ENCODE results near the gene MLLT10. TPM values are rescaled to one million over a fixed set of nuclear protein-coding genes. Genes with fewer than 3 reads are reported as not detected.

MLLT10 gene
- 10 to 100 TPM in 11 of 12 donors, not detected in 1; 26.3 to 48.2 (median 29.8) TPM for polyA plus RNA-seq (ENCODE audit: insufficient read length in 12 of 12)
- long read RNA-seq, donor 1, partial matches to known transcripts: 0 of 2 reads
- long read RNA-seq, donor 1, other reads (novel, unspliced or antisense): 0 of 2 reads
- long read RNA-seq, donor 2, partial matches to known transcripts: 0 of 2 reads
- long read RNA-seq, donor 2, other reads (novel, unspliced or antisense): 0 of 2 reads
- long read RNA-seq, donor 3: 0 reads
- long read RNA-seq, donor 4, partial matches to known transcripts: 13 of 13 reads
- long read RNA-seq, donor 4, other reads (novel, unspliced or antisense): 0 of 13 reads
- long read RNA-seq, donor 5: 0 reads
- long read RNA-seq, donor 6, partial matches to known transcripts: 8 of 12 reads
- long read RNA-seq, donor 6, other reads (novel, unspliced or antisense): 0 of 12 reads
- long read RNA-seq, donor 7: 0 reads
- long read RNA-seq, donor 8, full-length matches to known transcripts: 1 of 1 reads
- long read RNA-seq, donor 8, partial matches to known transcripts: 0 of 1 reads
- long read RNA-seq, donor 8, other reads (novel, unspliced or antisense): 0 of 1 reads
- long read RNA-seq, donor 9, partial matches to known transcripts: 14 of 14 reads
- long read RNA-seq, donor 9, other reads (novel, unspliced or antisense): 0 of 14 reads
- long read RNA-seq, donor 10: 0 reads
- long read RNA-seq, donor 11: 0 reads

DNA sequence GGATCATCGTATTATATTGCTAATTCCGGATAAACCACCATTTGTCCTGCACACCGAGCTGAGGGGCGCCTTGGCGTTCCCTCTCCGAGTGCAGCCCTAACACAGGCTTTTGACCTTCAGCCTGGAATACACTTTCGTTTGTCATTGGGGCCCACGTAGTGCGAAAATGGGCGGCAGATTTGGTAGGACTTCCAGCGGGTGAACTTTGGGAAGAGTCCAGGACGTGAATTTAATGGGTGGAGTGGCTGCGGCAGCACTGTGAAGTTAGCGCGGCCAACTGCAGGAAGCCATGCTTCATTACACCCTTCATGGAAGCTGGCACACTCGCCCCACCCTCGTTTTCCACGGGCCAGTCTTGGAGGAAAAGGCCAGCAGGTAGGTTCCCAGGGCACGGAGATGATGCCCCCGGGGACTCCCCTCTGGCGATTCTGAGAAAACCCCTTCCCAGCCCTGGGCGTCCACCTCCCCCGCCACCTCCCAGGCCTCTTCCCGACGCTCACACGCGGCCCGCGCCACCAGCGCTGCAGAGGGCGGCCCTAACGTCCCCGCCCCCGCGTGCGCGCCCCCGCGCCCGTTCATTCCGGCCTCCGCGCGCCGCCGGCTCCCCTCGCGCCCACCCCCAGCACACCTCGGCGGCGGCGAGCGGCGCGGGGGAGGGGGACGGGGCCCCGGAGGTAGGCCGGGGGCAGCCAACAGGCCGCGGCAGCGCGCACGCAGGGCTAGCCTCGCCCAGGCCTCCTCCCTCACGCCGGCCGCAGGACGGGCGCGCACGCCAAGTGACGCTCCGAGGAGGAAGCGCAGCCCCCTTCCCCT is at the start of gene MLLT10:
Gene MLLT10, plus strand, starts transcription at position 766 of the 813 bp plus-strand sequence. CDS start 413 bp downstream, outside the sequence.
- peak; percentile 95 for DNase-seq

DNA sequence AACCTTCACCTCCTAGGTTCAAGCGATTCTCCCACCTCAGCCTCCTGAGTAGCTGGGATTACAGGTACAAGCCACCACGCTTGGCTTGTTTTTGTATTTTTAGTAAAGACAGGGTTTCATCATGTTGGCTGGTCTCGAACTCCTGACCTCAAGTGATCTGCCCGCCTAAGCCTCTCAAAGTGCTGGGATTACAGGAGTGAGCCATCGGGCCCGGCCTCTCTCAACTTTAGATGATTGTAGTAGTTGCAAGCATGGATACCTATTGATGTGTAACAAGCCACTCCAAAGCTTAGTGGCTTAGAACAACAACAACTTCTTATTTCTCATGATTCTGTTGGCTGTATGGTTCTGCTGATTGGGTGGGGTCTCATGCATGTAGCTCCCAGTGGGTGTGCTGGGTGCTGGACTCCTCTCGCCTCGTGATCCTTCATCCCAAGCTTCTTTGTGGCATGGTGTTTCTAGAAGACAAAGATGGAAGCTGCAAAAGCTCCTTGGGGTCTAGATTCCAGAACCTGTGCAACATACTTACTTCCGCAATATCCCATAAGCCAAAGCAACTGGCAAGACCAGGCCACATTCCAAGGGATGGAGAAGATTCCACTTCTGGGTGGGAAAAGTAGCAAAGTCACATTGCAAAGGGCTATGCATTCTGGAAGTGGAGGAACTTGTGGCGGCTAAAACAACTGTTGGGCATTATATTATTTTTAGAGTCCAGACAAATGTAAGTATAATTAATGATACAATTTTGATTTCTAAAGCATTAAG is 46.4 kb upstream of the MLLT10 start:
- no peak for DNase-seq

DNA sequence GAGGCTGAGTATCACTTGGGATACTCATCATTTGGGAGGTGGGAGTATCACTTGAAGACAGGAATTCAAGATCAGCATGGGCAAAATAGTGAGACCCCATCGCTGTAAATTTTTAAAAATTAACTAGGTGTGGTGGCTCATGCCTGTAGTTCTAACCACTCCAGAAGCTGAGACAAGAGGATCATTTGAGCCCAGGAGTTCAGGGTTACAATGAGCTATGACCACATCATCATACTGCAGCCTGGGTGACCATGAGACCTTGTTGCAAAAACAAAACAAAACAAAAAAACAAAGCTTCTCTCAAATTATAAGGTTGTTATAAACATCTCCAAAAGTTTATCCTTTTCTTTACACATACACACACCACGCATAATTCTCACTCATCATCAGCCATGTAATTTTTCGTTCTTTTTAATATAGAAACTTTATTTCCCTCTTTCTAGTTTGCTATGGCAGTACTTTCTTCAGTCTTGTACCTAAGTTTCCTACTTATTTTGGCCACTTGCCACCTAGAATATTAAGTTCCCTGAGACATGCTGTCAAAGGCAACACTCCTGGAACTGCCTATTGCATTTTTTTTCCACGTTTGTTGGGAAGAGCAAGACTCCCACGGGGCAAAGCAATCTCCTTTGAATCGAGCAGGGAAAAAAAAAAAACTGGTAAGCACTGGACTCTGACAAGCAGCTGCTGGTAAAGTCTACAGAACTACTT is 45.6 kb upstream of the MLLT10 start:
- DNase-seq: no peak

DNA sequence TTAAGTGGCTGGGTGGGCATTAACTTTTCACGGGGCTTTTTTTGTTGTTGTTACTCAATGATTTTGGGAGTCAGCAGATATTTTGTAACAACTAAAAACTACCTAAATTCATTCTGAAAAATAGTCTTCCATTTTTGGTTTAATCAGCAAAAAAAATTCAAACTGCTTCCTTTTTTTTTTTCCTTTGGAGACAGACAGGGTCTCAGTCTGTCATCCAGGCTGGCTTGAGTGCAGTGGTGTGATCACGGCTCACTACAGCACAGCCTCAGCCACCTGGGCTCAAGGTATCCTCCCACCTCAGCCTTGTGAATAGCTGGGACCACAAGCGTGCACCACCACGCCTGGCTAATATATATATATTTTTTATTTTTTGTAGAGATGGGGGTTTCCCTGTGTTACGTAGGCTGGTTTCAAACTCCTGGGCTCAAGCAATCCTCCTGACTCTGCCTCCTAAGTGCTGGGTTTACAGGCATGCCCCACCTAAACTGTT is 45.0 kb upstream of the MLLT10 start:
- no peak for DNase-seq

DNA sequence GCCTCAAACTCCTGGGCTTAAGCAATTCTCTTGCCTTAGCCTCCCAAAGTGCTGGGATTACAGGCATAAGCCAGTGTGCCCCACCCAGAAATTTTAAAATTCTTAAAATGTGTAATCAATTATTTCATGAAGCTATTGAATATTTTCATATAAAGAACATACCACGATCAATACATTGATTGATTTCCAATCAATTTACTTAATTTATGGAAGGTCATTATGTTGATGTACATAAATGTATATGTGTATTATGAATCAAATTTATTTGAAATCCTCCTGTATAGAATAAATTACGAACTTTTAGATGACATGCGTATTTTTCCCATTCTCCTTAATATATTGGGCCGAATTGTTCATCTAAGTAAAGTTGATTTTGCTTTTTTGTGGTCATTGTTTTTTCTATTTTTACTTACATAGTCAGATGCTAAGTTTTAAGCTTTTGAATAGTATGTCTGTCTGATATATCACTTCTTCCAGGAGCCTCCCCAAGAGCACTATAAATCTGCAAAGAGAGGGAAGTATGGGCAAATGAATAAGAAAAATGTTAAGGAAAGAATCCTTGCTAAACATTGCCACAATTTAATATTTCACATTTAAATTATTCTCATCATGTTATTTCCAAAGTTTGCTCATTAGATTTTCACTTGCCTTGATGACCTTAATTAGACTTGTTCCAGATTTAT is 43.9 kb upstream of the MLLT10 start:
- no peak for DNase-seq

DNA sequence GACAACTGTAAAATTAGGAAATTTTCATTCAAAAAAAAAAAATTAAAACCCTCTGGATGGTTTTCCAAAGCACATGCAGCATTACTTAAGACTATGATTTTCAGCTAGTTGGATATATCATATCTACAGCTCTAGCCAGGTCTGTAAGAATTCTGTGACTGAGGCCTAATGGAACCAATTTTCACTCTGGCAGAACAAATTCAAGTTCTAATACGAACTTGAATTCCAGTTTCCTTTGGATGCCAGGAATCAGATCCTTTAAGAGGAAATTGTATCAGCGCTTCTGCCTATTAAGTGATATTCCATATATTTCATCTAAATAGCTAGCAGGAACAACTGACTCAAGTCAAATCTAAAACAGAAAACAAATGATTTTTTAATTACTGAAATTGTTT is 43.3 kb upstream of the MLLT10 start:
- no peak for DNase-seq

DNA sequence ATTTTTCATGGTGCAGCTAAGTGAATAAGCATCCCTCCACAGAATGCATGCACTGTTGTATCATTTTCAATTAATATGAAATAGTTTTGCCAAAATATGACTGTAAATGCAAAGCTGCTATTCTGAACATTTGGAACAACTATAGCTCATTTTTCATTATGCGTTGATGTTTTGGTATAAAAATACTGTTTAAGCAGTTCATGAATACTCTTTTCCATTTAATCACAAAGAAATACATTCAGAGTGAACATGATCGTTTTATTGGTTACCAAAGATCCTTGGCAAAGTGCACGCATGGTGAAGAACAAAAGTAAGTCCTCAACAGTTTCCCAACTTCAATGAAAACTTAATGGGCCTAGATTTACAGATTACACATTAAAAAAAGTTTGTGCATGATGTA is 41.6 kb upstream of the MLLT10 start:
- DNase-seq: peak; percentile 36

DNA sequence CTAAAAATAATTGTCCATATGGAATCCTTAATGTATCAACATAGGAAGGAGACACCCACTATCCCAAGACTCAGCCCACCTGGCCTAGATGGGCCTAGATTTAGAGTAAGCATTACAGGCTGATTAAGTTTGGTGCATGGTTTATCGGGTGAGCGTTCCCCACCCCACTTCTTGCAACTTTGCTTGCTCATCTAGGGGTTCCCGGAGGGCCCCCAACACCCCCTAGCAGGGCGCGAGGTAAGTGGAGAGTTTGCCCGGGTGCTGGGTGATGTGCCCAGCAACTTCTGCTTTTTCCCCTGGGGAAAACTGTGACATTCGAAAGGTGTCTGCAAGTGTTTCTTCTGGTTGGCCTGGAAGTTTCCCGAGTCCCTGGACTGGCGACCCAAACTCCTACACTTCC is 40.2 kb upstream of the MLLT10 start:
- DNase-seq: no peak

DNA sequence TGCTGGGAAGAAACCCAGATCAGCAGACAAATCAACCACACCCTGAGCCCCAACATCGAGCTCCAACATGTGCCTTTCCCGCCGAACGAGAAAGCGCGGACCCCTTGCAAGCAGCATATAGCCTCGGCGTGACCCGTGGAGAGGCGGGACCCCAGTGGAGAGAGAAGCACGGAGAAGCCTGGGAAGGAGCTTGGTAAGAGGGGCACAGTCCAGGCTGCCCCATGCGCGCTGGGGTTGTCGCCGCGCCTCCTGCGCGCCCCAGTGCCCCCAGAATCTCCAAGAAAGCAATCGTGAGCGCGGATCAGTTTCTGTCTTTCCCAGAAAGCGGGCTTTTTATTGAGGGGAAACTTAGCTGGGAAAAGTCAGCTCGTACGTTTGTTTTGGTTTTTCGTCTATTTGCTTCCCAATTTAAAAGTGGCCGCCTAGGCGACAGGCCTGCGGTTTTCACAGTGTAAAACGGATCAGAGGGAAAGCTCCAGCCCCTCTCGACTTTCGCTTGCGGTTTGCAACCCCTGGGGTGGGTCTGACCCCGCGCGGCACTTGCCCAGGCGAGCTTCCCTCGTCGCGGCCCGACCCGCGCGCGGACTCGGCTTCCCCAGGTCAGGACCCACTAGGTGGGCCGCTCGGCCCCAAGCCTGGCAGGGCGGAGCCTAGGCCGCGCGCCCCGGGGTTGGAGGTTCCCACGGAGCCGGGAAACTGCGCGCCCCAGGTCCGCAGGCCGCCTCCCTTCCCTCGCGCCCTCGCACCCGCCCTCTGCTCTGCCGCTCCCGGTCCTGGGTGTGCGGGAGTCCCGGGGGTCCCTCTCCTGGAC is 39.6 kb upstream of the MLLT10 start:
- peak; percentile 57 for DNase-seq

DNA sequence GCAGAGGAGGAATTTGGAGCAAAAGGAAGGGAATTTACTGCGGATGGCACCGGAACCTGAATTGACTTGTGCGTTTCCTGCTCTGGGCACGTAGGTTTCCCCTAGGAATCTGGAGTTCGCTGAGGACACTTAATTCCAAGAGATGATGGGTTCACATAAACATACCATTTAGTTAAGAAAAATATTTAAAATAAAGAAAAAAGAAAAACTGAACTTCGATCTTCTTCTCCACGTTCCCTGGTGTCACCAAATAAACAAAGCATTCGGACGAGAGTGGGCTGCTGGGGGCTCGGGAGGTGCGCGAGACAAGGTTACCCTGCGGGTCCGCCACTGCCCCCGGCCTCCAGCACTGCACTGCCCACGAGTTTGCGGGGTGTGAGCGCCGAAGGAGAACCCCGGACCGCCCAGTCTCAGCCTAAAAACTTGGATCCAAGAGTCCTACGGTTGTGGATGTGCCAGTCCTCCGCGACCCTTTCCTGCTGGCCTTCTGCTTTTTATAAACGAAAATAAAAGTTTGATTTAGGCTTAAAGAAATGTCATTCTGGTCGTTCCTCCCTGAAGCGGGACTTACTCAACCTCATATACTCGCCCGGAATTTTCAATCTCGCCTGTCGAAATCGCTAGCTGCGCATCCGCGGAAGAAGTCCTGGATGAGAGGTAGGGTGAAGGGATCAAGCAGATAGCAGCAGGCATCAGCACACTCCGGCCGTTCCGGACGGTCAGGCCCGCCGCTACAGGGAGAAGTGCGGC is 38.9 kb upstream of the MLLT10 start:
- DNase-seq: peak; percentile 75

DNA sequence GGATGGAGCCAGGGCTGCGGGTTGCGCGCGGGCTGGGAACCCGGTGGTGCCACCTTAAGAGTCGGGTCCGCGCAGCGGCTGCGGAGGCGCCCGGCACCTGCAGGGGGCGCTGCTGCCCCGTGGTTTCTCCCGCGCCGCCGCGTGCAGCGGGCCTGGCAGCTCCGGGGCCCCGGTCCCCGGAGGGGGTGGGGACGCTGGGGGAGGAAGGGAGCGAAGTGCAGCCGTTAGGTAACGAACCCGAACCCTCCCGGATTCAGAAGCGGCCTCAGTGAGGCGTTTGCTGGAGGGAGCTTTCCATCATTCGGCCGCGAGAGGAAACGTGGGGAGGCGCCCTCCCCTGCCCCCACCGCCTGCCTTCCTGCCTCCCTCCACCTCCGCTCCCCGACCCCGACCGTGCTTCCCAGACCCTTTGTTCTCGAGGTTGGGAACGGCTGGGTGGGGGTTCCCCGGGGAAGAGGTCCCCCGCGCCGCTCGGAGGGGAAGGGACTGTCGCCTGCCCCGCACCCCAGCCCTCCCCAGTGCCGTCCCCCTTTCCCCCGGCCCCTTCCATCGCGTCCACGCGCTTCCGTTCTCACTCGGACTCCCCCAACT is 38.2 kb upstream of the MLLT10 start:
- peak; percentile 91 for DNase-seq

DNA sequence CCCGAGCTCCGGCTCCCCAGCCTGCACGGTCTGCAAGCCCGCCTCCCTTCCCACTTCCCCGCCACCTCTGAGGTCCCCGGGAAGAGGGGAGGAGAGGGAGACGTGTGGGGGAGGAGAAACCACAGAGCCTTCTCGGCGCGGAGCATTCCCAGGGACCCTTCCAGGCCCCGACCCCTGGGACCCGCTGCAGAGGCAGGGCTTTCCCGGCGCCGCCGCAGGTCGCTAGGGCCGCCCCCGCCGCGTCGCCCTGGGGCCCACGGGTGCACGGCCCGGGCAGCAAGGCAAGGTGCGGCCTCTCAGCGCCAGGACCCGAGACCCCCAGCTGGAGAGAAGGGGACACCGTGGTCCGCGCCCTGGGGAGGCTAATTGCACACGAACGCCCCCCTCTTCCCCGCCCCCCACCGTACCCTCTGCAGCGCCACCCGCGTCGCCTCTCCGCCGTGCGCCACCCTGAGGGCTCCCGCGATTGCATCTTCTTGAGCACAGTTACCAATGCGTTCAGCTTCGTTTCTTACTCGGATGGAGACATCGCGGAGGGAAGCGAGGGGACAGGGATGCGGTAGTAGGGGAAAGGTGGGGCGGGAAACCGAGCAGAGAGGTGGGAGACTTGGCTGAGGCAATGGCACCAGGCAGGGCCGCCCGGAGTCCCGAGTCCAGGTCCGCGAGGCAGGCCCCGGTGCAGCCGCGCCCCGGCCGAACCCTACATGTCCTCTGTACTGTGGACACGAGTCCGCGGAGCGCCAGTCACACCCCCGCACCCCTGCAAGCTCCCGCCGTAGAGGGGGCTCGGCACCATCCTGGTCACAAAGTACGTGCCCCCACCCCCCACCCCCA is 37.5 kb upstream of the MLLT10 start:
- no peak for DNase-seq

DNA sequence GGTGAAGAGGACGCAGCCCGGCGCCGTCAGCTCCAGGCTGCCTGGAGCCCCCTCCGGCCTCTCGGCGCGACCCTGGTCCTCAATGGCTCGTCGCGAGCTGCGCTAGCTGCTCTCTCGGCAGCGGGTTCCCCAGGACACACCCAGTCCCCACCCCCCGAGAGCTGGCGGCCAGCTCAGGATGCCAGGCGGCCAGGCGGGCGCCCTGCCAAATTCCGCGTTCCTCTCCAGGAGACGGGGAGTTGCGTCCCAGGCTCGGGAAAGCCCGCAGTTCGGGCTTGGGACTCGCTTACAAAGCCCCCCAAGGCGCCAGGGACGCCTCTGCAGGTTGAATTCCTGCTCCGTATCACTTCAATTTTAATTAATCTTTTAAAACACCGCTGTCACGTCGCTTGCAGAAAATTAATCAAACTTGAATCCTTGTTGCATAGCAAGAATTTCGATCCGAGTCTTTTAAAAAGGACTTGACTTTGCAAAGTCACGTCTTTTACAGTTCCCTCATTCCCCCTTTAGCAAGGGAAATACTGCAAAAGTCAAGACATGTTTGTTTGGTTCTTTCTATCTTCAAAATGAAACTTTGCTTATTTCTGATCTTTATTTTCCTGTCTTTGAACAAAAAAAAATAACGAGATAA is 36.7 kb upstream of the MLLT10 start:
- DNase-seq: peak; percentile 88

DNA sequence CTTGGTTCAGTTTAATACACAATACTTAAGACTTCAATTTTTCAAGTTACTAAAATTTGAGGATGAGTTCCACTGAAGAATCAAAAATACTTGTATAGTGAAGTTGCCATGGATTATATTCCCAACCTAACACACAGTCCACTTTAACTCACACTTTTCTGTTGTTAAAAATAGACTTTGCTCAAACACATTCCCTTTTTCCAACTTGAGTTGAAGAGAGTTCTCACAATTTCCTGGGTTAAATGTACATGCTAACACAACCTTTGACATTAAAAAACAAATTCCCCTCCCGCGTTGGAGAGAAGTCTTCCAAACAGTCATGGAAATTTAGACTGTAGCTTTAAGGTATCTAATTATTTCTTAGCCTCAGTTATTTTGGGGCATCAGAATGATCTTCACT is 35.7 kb upstream of the MLLT10 start:
- DNase-seq: no peak

DNA sequence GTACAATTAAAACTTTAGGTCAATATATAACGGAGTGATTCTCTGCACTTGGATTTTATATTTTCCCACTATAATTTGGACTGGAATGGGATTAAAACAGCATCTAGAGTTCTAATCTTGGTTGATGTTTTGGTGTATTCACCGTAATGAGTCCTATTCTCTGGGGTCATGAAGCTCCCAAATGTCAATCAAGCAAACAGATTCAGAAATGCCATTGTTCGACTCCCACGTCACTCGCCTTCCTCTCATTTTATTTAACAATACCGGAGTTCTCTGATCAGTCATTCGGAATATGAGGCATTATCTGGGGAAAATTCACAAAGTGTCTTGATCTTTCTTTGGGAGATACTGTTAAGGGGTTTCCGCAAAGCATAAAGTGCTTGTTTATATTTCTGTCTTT is 35.0 kb upstream of the MLLT10 start:
- no peak for DNase-seq

All from muscle of arm (tissue), 14 donors.